Left cardiac atrium (tissue), 4 donors: ENCODE results near the gene MZF1. TPM values are rescaled to one million over a fixed set of nuclear protein-coding genes. Genes with fewer than 3 reads are reported as not detected.

Experiments used
- ATAC-seq, 2 donors: fragments of 200-7000 bp; cut with Tn5 transposase; one replicate each; pipeline ENCODE4 v1.9.1; 2020; ENCODE audit warnings: mild to moderate bottlenecking in 2 of 2, moderate library complexity in 2 of 2
- DNase-seq: peaks from one replicate; pipeline ENCODE4 v3.0.0-alpha.2; 2020
- intact Hi-C, 2 donors: fragments of 100-400 bp; cut with DNase I; formaldehyde crosslinking; loops; one replicate each; pipeline versions ENCODE4 v1.14.1 to v1.15.1; 2022 to 2023
- total RNA-seq, 2 donors: library from RNA; stranded (reverse); fragmentation: NEBNext Ultra II Directional; extraction: Animal tissue kit (Norgen Biotek cat#: 25700); gene quantifications; one replicate each; pipeline ENCODE4 v1.2.1, GENCODE V29; 2021
- donor health status: DM: no; HTN: yes; CAD: no.
- donor health status: DM: no; HTN: yes; CAD: no; lungs with severe emphysema.
- donor health status: DM: yes; HTN: yes; CAD: no.
- donor health status: Dilated cardiomyopathy.

The MZF1 gene
- total RNA-seq, 2 donors from 2014 or later = 9.2 to 11.0 TPM

- ATAC-seq (no peak), DNase-seq (peak; percentile 21)
- intact Hi-C loops = no loop called here
Measured at GRCh38 chr19:58571575-58571947, 1.6 kb downstream of the MZF1 start.

DNA sequence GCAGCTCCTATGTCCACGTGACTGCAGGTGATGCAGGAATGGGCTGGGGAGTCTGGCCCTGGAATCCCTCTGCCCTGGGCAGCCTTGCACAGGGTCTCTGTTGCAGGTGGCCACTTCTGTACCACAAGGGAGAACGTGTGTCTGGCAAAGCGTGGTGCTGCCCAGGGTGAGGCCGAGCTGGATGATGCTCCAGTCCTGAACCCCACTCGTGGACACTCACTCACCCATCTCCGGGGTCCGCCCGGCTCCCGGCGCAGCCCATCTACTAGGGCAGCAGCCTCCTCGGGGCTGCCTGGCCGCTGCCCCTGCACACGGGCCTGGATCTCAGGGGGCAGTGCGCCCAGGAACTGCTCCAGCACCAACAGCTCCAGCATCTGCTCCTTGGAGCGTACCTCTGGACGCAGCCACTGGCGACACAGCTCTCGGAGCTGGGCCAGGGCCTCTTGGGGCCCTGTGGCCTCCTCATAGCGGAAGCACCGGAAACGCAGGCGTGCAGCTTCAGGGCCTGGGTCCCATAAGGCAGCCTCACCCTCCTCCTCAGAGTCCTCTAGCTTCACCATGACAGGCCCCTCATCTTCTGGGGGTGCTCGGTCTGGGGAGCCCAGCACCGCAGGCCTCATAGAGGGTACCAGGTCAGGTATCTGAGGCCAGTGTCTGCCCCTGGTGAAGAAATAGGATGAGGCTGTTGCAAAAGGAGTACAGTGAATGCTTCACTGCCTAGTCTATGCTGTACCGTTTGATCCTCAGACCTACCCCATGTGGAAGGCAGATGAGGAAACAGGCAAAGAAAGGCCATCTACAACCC lies 2.2 kb downstream of the MZF1 start:
- ATAC-seq = no peak
- intact Hi-C loops = no loop called here
- peak; percentile 28 for DNase-seq

GRCh38 chr19:58569943-58570670 lies 3.0 kb downstream of the MZF1 start:
- intact Hi-C loops = no loop called here
- ATAC-seq (no peak), DNase-seq (peak; percentile 15)

- ATAC-seq (no peak), DNase-seq (no peak)
- intact Hi-C loops = no loop called here
Measured at GRCh38 chr19:58569191-58569942, 3.8 kb downstream of the MZF1 start.

DNA sequence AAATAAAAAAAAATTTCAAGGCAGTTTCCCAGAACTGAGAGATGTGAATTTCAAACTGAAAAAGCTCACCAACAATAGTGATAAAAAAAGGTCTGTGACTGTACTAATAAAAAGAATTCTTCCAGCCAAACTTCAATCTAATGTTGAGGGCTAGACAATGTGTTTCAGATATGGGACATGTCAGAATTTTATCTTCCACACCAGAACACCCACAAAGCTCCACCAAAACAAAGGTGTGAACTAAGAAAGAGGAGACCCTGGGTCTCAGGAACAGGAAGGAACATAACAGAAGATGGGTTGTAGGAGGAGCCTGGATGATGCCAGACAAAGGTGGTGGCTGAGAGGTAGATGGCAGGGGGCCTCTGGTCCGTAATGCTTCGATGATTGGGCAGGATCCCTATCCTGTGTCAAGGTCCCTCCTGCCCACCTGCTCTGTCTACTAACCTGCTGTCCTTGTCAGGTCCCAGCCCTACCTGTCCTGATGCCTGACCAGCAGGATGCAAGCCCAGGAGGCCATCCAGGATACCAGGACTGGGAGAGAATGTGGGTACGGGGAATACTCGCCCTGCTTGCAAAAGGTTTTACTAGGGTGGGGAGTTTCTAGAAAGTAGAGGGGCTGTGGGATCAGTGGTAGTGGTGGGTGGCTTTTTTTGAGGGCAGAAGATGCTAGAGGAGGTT lies 4.5 kb downstream of the MZF1 start:
- DNase-seq (no peak), ATAC-seq (no peak)
- intact Hi-C loops = no loop called here

- no peak for ATAC-seq
- intact Hi-C loops = no loop called here
- no peak for DNase-seq
Measured at GRCh38 chr19:58566989-58567388, 6.1 kb downstream of the MZF1 start.

DNA sequence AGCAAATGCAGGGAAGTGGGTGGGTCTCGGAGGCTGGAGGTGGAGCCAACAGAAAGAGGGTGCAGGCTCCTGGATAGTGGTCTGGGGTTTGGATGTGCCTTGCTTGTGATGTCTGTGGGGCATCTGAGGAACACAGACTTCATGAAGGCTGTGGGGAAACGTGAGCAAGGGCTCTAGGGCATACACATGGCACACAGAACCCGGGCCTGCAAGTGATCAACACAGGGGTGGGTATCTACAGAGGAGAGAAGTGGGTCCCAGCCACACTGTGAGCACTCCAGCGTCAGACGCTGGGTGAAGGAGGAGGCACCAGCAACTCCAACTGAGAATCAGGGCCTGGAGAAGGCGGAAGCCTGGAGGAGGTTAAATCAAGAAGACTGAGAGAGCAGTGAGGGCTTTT lies 9.3 kb downstream of the MZF1 start:
- intact Hi-C loops = no loop called here
- DNase-seq = no peak
- ATAC-seq = no peak

GRCh38 chr19:58563034-58563573 lies 10.0 kb downstream of the MZF1 start:
- no peak for ATAC-seq
- intact Hi-C loops = no loop called here
- no peak for DNase-seq

DNA sequence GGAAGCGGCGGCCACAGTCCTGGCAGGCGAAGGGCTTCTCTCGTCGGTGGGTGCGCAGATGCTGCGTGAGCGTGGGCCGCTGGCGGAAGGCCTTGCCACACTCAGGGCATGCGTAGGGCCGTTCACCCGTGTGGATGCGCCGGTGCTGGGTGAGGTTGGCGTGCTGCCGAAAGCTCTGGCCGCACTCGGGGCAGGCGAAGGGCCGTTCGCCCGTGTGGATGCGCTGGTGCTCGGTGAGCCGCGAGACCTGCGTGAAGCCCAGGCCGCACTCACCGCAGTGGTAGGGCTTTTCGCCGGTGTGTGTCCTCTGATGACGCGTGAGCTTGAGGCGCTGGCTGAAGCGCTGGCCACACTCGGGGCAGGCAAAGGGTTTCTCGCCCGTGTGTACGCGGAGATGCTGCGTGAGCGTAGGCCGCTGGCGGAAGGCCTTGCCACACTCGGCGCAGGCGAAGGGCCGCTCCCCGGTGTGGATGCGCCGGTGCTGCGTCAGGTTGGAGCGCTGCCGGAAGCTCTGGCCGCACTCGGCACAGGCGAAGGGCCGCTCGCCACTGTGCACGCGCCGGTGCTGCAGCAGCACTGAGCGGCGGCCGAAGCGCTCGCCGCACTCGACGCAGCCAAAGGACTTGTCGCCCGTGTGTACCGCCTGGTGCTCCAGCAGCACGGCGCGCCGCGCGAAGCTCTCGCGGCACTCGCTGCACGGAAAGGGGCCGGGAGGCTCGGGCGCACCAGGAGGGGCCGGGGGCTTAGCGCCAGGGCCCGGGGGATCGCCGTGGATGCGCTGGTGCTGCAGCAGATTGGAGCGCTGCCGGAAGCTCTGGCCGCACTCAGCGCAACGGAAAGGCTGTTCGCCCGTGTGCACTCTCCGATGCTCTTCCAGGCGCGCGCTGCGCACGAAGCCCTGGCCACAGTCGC lies 10.8 kb downstream of the MZF1 start:
- no peak for DNase-seq
- intact Hi-C loops = no loop called here
- ATAC-seq = peak; percentile 1 to 2

GRCh38 chr19:58561373-58562121 lies 11.6 kb downstream of the MZF1 start:
- no peak for ATAC-seq
- intact Hi-C loops = no loop called here
- DNase-seq = no peak

DNA sequence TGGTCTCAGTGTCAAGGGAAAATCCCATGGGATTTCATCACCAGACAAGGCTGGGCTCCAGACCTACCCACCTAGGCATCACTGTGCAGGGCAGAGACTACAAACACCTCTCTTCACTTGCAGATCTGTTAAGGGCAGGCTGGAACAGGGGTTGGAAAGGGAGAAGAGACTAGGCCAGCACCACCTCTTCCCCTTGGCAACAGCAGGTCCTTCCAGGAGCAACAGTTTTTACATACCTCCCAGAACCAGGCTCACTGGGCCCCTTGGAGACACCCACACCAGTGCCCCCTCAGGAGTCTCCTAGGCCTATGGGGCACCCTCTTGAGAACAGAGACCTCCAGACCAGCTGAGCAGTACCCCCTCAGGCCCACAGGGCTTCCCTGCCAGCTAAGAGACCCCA lies 12.2 kb downstream of the MZF1 start:
- ATAC-seq = no peak
- no peak for DNase-seq

GRCh38 chr19:58560007-58560887 lies 12.9 kb downstream of the MZF1 start:
- intact Hi-C loops = no loop called here
- no peak for DNase-seq
- ATAC-seq = no peak

More for the DNA sequence above, 12.2 kb downstream of the MZF1 start:
- intact Hi-C loops = no loop called here

- ATAC-seq (peak; percentile 72 to 73), DNase-seq (peak; percentile 95)
- intact Hi-C loops = no loop called here
Measured at GRCh38 chr19:58559275-58560006, 13.7 kb downstream of the MZF1 start.

DNA sequence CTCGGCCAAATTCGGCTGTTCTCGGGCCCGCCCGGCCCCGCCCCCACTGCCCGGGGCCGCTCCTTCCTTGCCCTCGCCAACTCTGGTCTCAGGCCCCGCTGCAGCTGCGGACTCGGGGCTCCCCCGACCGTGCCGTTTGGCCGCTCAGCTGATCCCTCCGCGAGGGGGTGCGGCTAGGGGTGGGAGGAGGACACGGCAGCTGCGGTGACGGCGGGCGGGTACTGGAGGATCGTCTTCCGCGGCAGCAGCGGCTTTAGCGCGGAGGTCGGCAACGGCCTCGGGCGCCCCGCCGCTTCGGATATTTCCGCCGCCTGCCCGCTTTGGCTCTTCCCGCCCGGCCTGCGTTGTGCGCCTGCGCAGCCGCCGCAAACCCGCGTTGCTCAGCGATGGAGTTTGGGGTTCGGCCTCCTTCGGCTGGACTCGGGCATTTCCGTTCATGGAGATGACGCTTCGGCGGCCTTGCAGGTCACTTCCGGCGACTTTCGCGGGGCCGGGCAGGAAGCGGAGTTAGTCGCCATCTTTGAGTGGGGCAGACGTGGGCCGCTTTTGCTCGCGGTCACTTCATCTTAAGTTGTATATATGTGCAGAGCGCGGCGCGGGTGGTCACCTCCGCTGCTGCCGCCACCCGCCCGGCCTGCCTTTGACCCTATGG lies 14.4 kb downstream of the MZF1 start:
- intact Hi-C loops = no loop called here
- ATAC-seq (peak; percentile 83 to 86), DNase-seq (peak; percentile 99)

DNA sequence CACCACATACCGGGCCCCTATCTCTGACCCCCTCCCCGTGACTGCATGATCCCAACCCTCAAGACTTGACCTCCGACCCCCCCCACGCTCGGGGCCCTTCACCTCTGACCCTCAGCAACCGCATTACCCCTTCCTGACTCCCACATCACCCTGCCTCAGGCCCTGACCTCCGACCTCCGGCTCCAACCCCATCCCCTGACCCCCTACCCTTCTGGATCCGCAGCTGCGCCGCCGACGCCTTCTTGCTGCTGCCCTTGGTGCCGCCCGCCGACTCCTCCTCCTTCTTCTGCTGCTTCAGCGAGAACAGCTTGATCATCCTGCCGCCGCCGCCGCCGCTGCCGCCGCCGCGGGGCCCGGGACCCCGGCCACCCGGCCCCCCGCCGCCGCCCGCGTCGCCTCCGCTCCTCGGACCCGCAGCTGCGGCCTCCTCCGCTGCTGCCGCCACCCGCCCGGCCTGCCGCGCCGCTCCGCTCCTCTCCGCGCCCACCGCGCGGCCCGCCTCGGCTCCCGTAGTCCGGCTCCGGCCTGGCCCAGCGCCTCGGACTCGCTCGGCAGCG lies 15.0 kb downstream of the MZF1 start, which contains the start of gene UBE2M:
UBE2M (minus strand) TSS at position 546 of the 557 bp plus-strand sequence; CDS start at position 316, 230 bp downstream.
- DNase-seq (peak; percentile 76), ATAC-seq (no peak)
- intact Hi-C loops = no loop called here
